ENCODE data around the gene TBX10. TPM values are rescaled to one million over a fixed set of nuclear protein-coding genes. Genes with fewer than 3 reads are reported as not detected.
A peak's percentile ranks its signal among the peaks of the same experiment; 100 is the strongest.

The TBX10 gene
- total RNA-seq, 3 donors from 2014 or later, result not detected

DNA sequence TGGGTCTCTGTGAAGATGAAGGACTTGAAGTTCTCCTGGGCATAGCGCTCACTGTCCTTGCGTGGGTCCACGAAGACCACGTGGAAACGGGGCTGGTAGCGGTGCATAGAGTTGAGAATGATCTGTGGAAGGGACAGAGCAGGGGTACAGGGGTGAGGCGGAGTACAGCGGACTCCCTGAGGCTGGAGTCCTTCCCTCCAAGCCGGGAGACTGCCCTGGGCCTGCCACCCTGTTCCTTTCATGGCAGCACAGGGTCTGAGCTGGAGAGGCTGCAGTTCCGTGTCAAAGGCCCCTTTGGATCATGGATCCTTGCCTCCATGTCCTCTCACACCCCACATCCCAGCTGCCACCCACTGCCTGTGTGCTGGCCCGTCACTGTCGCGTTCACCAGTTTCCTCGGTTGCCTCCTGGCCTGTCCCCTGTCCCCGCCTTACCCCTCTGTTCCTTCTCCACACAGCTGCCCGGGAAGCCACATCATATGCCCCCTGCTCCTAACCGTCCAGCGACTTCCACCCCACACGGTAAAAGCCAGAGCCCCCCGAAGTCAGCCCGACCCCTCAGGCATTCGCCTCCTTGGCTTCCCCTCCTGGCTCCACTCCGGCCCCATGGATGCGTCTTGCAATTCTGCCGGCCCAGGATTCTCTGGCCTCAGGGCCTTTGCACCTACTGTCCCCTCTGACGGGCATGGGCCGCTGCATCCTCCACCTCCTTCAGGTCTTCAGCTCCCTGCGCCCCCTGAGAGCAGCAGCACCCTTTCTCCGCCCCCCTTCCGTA, 6.4 kb downstream of the TBX10 start:
- peak in 1 of 2 donors; percentile 48 for DNase-seq (ENCODE audit: low spot score in 2 of 2)
- no peaks in the 10 kb centered on the region for H3K27me3 ChIP-seq
- H3K27ac ChIP-seq, result no peak overlapping the region
- H3K9me3 ChIP-seq, result no peaks in the 10 kb centered on the region
- TF ChIP-seq, protein P1, sequence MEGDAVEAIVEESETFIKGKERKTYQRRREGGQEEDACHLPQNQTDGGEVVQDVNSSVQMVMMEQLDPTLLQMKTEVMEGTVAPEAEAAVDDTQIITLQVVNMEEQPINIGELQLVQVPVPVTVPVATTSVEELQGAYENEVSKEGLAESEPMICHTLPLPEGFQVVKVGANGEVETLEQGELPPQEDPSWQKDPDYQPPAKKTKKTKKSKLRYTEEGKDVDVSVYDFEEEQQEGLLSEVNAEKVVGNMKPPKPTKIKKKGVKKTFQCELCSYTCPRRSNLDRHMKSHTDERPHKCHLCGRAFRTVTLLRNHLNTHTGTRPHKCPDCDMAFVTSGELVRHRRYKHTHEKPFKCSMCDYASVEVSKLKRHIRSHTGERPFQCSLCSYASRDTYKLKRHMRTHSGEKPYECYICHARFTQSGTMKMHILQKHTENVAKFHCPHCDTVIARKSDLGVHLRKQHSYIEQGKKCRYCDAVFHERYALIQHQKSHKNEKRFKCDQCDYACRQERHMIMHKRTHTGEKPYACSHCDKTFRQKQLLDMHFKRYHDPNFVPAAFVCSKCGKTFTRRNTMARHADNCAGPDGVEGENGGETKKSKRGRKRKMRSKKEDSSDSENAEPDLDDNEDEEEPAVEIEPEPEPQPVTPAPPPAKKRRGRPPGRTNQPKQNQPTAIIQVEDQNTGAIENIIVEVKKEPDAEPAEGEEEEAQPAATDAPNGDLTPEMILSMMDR (IDR thresholded peaks at IDR 0.05), result no peak
- TF ChIP-seq POLR2AphosphoS5 (IDR thresholded peaks at IDR 0.05) (no peak), POLR2A (IDR thresholded peaks at IDR 0.05) (no peak)
- no peaks in the 10 kb centered on the region for H3K4me1 ChIP-seq
- intact Hi-C loops (cut with DNase I; ENCODE audit: low total_unique reads), result no loop called here
- no peak overlapping the region for H3K4me3 ChIP-seq
- H3K36me3 ChIP-seq, result no peaks in the 10 kb centered on the region

DNA sequence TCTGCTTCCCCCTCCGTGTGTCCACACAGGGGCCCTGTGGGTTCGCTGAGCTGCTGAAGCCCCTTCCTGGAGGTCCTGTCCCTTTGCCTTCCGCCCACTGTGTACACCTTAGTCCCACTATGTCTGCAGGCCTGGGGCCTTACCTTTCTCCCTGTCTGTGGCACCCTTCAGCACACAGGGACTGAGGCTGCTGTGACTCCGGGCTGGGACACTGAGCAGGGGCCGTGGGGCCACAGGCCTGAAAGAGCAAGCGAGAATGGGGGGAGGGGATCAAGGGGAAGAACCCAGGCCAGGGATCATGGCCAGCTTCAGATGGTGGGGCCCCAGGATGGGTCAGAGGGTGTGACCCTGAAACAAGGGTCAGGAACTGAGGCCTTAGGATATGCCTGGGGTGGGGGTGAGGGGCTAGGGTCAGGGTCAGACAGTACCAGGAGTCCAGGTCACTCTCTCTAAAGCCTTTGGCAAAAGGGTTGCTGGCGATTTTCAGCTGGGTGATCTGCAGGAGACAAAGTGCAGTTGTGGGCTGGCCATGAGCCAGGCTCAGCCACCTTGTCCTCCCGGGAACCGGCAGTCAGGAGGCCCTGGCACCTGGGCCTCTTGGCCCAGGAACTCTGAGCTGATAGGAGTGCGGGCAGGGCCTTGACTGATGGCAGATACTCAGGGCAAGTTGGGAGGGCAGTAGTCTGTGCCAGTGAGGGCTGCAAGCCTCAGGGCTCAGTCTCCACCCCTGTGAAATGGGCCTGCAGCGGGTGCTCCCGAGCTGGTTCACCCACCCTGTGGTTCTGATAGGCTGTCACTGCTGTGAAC, 7.2 kb downstream of the TBX10 start:
- Histone ChIP-seq H3K27me3 (no peaks in the 10 kb centered on the region), H3K27ac (no peak overlapping the region), H3K9me3 (no peaks in the 10 kb centered on the region), H3K4me1 (no peaks in the 10 kb centered on the region), H3K36me3 (no peaks in the 10 kb centered on the region), H3K4me3 (no peak overlapping the region)
- DNase-seq (ENCODE audit: low spot score in 2 of 2), result peak in 1 of 2 donors; percentile 55
- TF ChIP-seq POLR2A (IDR thresholded peaks at IDR 0.05), result no peak
- TF ChIP-seq, protein P1 (IDR thresholded peaks at IDR 0.05), result no peak
- TF ChIP-seq POLR2AphosphoS5 (IDR thresholded peaks at IDR 0.05), result no peak
- intact Hi-C loops (cut with DNase I; ENCODE audit: low total_unique reads), result no loop called here

DNA sequence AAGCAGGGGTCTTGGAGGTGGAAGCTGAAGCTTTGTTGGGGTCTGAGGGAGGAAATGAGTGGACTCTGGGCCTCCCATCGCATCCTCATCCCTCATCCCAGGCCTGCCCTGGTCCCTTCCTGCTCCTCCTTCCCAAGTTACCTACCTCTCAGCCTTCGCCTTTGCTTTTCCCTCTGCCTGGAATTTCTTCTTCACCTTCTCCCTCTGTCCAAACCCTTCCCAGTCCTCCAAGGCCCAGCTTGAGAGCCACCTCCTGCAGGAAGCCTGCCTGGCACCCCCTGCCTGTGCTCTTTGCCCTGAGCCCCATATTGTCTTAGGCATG, 7.7 kb downstream of the TBX10 start:
- Histone ChIP-seq H3K4me3 (no peak overlapping the region), H3K36me3 (no peaks in the 10 kb centered on the region), H3K9me3 (no peaks in the 10 kb centered on the region), H3K27ac (no peak overlapping the region), H3K4me1 (no peaks in the 10 kb centered on the region), H3K27me3 (no peaks in the 10 kb centered on the region)
- no peak for DNase-seq (ENCODE audit: low spot score in 2 of 2)
- TF ChIP-seq, protein P1 (IDR thresholded peaks at IDR 0.05), result no peak
- TF ChIP-seq POLR2A (IDR thresholded peaks at IDR 0.05) (no peak), POLR2AphosphoS5 (IDR thresholded peaks at IDR 0.05) (no peak)
- intact Hi-C loops (cut with DNase I; ENCODE audit: low total_unique reads), result no loop called here

DNA sequence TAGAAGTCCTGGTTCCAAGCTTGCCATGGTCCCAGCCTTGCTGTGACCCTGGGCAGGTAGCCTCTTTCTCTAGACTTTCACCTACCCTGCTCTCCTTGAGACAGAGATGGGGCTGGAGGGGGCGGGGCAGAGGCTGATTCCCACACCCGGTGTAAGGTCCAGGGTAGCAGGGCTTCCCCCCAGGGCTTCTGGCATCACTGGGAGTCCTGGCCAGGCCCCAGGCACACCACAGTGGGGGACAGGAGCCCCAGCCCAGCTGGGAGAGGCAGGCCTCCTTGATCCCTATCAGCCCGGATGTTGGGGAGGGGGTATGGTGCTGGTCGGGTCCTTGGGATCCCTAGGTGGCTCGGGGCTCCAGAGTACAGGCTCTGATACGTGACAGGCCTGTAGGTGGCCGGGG, 8.2 kb downstream of the TBX10 start:
- TF ChIP-seq POLR2A (IDR thresholded peaks at IDR 0.05), result no peak
- TF ChIP-seq, protein P1 (IDR thresholded peaks at IDR 0.05), result no peak
- TF ChIP-seq POLR2AphosphoS5 (IDR thresholded peaks at IDR 0.05), result no peak
- intact Hi-C loops (cut with DNase I; ENCODE audit: low total_unique reads), result no loop called here

DNA sequence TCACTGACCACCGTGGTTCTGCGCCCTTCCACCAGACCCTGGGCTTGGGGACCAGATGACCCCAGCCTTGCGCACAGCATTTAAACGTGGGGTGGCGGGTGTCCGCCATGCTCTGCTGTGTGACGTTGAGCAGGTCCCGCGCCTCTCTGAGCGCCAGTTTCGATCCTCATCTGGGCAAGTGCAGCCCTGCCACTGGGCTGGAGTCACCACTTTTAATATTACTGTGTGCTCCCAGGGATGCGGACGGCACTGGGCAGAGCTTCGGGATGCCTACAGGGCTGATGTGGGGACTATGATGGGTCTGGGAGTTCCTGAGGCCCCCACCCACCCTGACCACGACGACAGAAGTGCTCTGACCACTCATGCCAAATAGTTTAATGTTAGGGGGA, 8.6 kb downstream of the TBX10 start:
- Histone ChIP-seq H3K27ac (peak overlapping the region; percentile 93 to 99), H3K9me3 (no peaks in the 10 kb centered on the region), H3K27me3 (no peaks in the 10 kb centered on the region), H3K36me3 (no peaks in the 10 kb centered on the region), H3K4me1 (no peaks in the 10 kb centered on the region), H3K4me3 (peak overlapping the region; percentile 52 to 86 (median 72))
- DNase-seq (ENCODE audit: low spot score in 2 of 2), result no peak
- intact Hi-C loops (cut with DNase I; ENCODE audit: low total_unique reads), result no loop called here
- TF ChIP-seq POLR2AphosphoS5 (IDR thresholded peaks at IDR 0.05) (no peak), POLR2A (IDR thresholded peaks at IDR 0.05) (no peak)
- TF ChIP-seq, protein P1 (IDR thresholded peaks at IDR 0.05), result peak in 1 of 3 donors; percentile 8

More for the DNA sequence above, 8.2 kb downstream of the TBX10 start:
- Histone ChIP-seq H3K4me1 (no peaks in the 10 kb centered on the region), H3K9me3 (no peaks in the 10 kb centered on the region), H3K4me3 (no peak overlapping the region), H3K27me3 (no peaks in the 10 kb centered on the region), H3K27ac (peak overlapping the region; percentile 93 to 99), H3K36me3 (no peaks in the 10 kb centered on the region)
- DNase-seq (ENCODE audit: low spot score in 2 of 2), result no peak
